Stimulated activated CD4-positive, alpha-beta T cell treated with anti-CD3 and anti-CD28 coated beads, Interleukin-2, amount 100 ng/mL, for 48 hours (primary cell): ENCODE results near the gene APOL3.
"Not testable (repeated sequence)": the region's sequence is repeated elsewhere in the genome, so short reads cannot be mapped to it uniquely, and the experiment has no call there.

Source experiments
- DNase-seq, 2 donors: peaks; one replicate each; pipeline ENCODE4 v3.0.0-alpha.2; 2020

APOL3 gene

DNA sequence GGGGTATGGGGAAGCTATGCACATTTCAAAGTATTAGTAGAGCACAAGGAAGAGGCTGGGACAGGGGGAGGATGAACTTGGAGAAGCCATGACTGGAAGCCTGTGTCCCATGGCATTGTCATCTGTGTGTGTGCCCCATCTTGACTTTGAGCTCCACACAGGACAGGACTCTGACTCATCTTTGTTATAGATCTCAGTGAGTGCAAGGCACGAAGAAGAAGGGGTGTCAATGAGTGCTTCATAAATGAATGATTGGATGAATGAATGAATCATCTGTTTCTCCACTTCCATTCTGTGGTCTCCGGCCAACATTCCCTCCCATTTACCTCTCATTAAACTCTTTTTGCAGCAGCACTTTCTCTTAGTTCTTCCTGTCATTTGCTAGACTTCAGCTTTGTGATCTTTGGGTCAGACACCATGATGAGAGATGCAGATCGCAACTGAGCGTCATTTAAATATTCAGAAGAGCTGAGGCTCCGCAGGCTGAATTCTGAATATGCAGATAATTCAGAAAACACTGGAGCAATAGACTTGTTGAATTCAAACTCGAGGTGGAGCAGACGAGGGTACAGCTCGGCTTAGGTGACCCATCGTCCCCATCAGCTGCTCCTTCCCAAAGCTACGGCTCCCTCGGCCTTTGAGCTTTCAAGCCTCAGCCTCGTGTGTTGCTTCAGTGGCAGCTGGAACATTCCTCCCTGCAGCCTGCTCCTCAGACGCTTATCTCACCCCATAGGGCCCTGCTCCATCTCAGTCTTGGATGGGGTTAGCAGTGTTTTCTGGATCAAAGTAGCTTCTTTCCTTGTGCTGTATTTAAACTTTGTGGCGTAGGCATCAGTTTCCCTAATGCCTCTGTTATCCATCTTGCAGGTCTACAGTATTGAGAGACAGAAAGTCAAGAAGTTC lies 30.8 kb downstream of the APOL3 start:
- DNase-seq: no peak

- DNase-seq: no peak
Measured at GRCh38 chr22:36129071-36129470, 31.5 kb downstream of the APOL3 start.

DNA sequence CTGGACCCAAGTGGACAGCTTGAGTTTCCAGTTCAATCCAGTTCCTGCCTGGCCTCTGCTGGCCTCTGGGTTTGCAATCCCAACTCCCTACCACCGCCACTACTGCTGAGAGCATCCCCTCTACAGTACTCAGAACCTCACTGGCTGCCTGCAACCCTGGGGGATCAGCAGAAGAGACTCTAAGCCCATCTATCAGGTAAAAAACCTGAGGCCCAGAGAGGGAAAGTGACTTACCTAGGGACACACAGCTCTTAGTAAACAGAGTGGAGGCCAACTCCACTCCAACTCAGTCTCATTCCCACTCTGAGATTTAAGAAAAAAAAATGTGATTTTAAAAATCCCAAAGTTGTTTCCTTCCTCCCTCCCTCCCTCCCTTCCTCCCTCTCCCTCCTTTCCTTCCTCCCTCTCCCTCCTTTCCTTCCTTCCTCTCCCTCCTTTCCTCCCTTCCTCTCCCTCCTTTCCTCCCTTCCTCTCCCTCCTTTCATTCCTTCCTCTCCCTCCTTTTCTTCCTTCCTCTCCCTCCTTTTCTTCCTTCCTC lies 34.5 kb downstream of the APOL3 start:
- DNase-seq: no peak

GRCh38 chr22:36125434-36125833 lies 35.1 kb downstream of the APOL3 start:
- no peak for DNase-seq

- DNase-seq: no peak
Measured at GRCh38 chr22:36124666-36125065, 35.9 kb downstream of the APOL3 start.

DNA sequence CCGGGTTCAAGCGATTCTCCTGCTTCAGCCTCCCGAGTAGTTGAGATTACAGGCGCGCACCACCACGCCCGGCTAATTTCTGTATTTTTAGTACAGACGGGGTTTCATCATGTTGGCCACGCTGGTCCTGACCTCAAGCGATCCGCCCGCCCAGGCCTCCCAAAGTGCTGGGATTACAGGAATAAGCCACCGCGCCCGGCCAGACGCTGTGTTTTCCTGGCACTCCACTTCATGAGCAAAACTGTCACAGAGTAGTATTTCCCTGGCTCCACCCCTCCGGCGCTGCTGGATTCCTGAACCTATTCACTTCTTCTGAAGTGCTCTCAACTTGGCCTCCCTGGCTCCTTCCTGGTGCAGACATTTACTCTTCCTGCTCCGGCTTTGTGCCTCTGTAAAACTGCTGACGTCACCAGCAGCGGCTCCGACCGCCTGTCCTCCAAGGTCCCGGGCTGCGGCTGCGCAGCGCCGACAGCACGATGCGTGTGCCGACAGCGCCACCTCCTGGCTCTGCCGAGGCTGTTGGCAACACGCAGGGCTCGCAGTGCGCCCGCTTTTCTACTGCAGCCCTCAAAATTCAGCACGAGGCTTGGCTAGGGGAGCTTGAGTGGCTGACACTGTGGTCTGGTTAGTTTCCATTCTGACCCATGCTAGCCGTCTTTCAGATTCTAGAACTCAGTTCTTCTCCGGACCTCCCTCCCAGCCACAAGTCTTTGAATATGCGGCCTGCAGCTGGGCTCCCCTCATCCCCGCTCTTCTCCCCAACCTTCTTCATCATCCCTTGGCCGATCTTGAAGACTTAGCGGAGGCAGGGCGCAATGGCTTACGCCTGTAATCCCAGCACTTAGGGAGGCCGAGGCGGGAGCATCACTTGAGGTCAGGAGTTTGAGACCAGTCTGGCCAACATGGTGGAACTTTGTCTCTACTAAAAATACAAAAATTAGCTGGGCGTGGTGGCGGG lies 36.6 kb downstream of the APOL3 start:
- peak; percentile 88 to 95 for DNase-seq

- not testable (repeated sequence) for DNase-seq
Measured at GRCh38 chr22:36120621-36121351, 39.8 kb downstream of the APOL3 start.

GRCh38 chr22:36117053-36117554 lies 43.5 kb downstream of the APOL3 start:
- no peak for DNase-seq

- no peak for DNase-seq
Measured at GRCh38 chr22:36116127-36116526, 44.4 kb downstream of the APOL3 start.

DNA sequence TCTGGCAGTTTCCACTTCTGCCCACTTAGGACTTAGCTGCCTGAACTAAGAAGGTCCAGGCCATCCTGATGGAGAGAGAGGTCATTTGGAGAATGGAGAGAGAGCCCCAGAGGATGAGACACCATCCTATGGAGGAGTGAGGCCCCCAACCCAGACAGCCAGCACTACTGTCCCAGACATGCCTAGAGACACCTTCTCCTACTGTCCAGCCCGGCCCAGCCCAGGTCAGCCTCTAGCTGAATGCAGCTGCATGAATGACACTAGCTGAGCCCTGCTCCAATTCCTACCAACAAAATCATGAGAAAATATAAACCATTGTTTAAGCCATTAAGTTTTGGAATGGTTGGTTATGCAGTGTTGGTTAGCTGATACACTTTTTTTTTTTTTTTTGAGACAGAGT lies 47.4 kb downstream of the APOL3 start:
- DNase-seq: no peak

DNA sequence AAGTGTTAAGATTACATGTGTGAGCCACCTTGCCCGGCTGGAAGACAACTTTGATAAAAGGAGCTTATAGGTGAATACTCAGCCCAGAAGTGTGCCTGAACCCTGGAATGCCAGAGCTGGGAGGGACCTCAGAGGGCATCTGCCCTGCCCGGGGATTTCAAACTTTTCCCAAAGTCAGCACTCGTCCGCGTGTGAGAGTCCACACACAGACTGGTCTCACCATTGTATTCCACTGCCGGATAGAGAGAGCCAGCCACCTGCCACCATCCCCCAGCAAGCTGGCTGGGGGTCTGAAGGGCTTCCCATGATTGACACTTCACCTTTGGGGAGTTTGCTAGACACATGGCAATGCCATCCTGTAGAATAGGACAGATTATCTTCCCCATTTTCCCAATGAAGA lies 49.2 kb downstream of the APOL3 start:
- DNase-seq: no peak

- DNase-seq: no peak
Measured at GRCh38 chr22:36110306-36110881, 50.2 kb downstream of the APOL3 start.

DNA sequence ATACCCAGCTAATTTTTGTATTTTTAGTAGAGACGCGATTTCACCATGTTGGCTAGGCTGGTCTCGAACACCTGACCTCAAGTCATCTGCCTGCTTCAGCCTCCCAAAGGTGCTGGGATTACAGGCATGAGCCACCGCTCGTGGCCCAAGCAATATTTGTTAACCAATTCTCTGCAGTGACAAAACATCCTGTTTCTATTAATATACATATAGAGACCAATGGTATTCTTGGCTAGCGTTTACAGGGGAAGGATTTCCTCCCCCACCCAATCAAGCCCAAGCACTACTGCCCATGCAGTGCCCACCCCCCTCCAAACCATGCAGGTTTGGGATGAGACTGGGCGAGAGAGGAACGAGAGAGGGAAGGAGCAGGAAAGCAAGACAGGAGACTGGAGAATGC lies 53.1 kb downstream of the APOL3 start:
- DNase-seq: no peak

DNA sequence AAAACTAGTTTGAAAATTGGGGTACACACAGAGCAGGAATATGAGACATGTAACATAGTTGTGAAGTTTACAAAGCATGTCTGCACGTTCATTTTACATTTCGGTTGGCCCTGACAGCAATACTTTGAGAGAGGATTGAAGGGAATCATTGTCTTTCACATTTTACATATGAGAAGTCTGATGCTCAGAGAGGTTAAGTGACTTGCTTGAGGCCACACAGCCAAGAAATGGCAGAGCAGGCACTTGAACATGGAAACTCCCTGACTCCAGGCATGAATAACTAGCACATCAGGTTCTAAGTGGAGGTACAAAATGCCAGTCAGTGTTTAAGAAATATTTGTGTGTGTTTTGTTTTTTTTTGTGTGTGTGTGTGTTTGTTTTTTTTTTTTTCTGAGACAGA lies 53.6 kb downstream of the APOL3 start:
- no peak for DNase-seq

DNA sequence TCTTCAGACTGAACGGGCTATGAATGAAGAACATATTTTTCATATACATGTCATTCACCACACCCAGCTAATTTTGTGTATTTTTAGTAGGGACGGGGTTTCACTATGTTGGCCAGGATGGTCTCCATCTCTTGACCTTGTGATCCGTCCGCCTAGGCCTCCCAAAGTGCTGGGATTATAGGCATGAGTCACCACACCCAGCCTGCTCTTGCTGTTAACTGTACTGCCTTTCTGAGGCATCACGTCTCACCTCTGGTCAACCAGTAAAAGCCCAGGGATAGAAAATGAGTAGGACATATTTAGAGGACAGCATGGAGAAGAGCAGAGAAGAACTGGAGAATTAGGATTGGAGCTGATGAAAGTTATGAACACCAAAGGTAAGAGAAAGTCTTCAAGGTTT lies 55.6 kb downstream of the APOL3 start:
- DNase-seq: no peak

DNA sequence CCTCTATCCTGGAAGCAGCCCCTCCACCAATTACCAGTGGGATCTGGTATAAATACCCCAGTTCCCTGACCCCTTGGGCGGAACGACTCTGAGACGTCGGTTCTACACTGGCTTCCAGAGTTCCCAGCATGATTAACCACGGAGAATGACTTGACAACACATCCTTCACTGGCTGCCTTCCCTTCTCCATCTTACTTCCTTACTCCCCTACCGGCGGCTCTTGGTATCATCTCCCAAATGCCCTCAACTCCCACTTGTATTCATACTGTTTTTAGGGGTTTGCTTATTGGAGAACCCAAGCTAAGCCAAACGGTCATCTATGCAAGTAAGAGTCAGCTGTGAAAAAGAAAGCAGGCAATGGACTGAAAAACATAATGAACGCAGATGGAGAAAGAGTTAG lies 56.1 kb downstream of the APOL3 start:
- no peak for DNase-seq

GRCh38 chr22:36103891-36104290 lies 56.7 kb downstream of the APOL3 start:
- no peak for DNase-seq

DNA sequence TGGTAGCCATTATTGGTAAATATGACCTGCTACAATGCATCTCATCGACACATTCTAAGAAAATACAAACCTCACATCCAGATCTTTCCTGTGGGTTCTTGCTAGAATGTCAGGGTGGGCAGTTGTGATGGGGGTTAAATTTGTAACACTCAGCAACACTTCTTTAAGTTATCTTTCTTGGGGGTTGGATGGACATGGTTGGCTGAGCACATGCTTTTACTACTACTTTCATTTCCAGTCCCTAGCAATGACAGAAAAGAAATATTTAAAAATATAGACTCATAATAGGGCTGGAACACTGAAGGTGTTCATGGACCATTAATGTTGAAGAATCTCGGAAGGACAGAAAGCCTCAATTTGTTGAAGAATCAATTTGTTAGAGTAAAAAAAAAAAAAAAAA lies 57.6 kb downstream of the APOL3 start:
- DNase-seq: no peak

- DNase-seq: no peak
Measured at GRCh38 chr22:36101756-36102155, 58.8 kb downstream of the APOL3 start.

GRCh38 chr22:36100908-36101307 lies 59.6 kb downstream of the APOL3 start:
- DNase-seq: not testable (repeated sequence)

DNA sequence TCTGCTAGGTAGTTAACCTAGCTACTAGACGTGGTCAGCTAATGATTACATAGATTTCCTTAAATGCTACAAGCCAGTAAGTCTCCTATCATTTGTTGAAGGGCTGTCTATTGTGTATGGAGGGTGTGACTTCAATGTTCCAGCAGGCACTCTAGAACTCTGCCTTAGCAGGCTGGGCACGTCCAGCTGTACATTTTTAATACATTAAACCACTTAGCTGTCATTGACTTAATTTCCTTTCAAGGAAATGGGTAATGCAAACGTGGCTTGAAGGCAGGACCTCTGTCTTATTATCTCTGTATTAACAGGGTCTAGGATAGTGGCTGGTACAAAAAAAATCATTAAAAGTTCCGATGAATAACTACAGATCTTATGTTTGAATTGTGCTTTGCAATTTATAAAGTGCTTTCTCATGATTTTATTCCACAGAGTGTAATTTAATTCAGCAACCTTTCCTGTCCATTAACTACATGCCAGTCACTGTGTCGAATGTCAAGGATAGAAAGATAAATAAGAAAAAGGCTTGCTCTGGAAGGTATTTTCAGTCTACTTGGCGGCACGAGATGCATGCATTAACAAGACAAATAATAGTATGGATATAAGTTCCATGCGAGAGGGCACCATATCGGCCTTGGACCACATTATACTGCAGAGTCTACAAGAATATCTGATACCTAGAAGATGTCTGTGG lies 60.3 kb downstream of the APOL3 start:
- no peak for DNase-seq

- DNase-seq: not testable (repeated sequence)
Measured at GRCh38 chr22:36099561-36099960, 61.0 kb downstream of the APOL3 start.
